ENCODE results near the gene SPP1. TPM values are rescaled to one million over a fixed set of nuclear protein-coding genes. Genes with fewer than 3 reads are reported as not detected.

SPP1 gene
- total RNA-seq, 1 donor from 2014 or later, result 11.8 TPM

DNA sequence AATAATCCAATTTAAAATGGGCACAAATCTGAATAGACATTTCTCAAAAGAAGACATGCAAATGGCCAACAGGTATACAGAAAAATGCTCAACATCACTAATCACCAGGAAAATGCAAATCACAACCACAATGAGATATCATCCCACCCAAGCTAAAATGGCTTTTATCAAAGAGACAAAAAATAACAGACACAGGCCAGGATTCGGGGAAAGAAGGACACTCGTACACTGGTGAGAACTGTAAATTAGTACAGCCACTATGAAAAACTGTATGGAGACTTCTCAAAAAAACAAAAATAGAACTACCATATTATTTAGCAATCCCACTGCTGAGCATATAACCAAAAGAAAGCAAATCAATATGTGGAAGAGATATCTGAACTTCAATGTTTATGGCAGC is 8.5 kb downstream of the SPP1 start:
- no peaks in the 10 kb centered on the region for H3K9me3 ChIP-seq
- intact Hi-C loops (cut with DNase I), result no loop called here
- H3K27me3 ChIP-seq, result no peaks in the 10 kb centered on the region
- H3K36me3 ChIP-seq, result no peaks in the 10 kb centered on the region
- no peaks in the 10 kb centered on the region for H3K4me1 ChIP-seq
- no peak overlapping the region for H3K27ac ChIP-seq
- no peak for DNase-seq (ENCODE audit: extremely low spot score in 2 of 2)
- no peak for TF ChIP-seq POLR2AphosphoS5 (IDR thresholded peaks at IDR 0.05; ENCODE audit: insufficient read depth in 1 of 2, low read depth in 1 of 2)
- TF ChIP-seq, protein P1, sequence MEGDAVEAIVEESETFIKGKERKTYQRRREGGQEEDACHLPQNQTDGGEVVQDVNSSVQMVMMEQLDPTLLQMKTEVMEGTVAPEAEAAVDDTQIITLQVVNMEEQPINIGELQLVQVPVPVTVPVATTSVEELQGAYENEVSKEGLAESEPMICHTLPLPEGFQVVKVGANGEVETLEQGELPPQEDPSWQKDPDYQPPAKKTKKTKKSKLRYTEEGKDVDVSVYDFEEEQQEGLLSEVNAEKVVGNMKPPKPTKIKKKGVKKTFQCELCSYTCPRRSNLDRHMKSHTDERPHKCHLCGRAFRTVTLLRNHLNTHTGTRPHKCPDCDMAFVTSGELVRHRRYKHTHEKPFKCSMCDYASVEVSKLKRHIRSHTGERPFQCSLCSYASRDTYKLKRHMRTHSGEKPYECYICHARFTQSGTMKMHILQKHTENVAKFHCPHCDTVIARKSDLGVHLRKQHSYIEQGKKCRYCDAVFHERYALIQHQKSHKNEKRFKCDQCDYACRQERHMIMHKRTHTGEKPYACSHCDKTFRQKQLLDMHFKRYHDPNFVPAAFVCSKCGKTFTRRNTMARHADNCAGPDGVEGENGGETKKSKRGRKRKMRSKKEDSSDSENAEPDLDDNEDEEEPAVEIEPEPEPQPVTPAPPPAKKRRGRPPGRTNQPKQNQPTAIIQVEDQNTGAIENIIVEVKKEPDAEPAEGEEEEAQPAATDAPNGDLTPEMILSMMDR (IDR thresholded peaks at IDR 0.05), result no peak
- no peak for TF ChIP-seq POLR2A (IDR thresholded peaks at IDR 0.05)
- no peak overlapping the region for H3K4me3 ChIP-seq

DNA sequence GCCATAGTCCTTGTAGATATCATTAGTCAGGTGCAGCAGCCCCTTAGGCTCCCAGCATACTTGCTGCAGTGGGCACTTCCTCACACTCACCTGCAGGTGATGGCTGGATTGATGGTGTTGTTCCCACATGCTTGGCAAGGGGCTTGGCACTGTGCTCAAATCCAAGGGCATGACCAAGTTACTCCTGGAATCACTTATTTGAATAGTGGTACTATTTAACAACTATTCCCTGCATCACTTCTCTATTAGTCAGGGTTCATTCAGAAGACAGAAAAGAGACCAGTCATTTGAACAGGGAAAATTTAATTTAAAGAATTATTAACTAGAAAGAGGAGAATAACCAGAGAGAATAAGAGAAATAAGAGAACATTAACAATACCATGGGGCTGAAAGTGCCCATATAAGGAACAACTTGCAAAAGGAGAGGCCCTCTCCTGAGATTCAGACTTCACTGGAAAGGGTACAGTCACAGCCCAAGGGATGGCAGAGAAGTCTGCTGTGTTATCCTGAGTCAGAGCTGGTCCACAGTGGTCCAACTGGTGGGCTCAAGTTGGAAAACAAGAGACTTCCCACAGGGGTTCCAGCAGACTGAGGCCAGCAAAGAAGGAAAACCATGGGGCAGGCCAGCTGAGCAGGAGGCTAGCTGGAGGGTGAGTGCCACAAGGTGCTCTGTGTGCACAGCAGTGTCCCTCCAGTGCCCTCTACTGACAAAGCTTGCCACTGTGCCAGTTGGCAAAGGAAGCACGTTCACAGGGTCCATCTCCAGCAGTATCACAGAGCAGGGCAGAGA is 9.8 kb downstream of the SPP1 start:
- DNase-seq (ENCODE audit: extremely low spot score in 2 of 2), result no peak
- intact Hi-C loops (cut with DNase I), result no loop called here
- Histone ChIP-seq H3K27me3 (no peaks in the 10 kb centered on the region), H3K4me3 (no peak overlapping the region), H3K4me1 (no peaks in the 10 kb centered on the region), H3K27ac (no peak overlapping the region), H3K9me3 (no peaks in the 10 kb centered on the region), H3K36me3 (no peaks in the 10 kb centered on the region)
- TF ChIP-seq POLR2A (IDR thresholded peaks at IDR 0.05), result no peak
- TF ChIP-seq, protein P1 (IDR thresholded peaks at IDR 0.05), result no peak
- no peak for TF ChIP-seq POLR2AphosphoS5 (IDR thresholded peaks at IDR 0.05; ENCODE audit: insufficient read depth in 1 of 2, low read depth in 1 of 2)

DNA sequence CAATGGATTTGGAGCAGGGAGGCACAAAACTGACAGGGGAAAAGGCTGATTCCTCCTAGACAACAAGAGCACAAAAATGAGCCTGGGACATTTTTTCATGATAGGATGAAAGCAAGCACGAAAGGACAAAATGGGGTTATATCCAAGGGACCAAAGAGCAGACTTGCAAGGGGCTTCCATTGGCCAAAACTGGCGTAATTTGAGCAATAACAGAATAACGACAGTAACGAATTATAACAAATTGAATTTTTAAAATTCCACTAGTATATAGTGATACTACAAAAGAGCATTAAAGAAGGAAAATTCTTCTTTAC is 10.3 kb downstream of the SPP1 start:
- H3K4me3 ChIP-seq, result no peak overlapping the region
- H3K9me3 ChIP-seq, result no peaks in the 10 kb centered on the region
- H3K4me1 ChIP-seq, result no peaks in the 10 kb centered on the region
- intact Hi-C loops (cut with DNase I), result no loop called here
- H3K27ac ChIP-seq, result no peak overlapping the region
- TF ChIP-seq POLR2A (IDR thresholded peaks at IDR 0.05), result no peak
- TF ChIP-seq POLR2AphosphoS5 (IDR thresholded peaks at IDR 0.05; ENCODE audit: insufficient read depth in 1 of 2, low read depth in 1 of 2), result no peak
- H3K36me3 ChIP-seq, result no peaks in the 10 kb centered on the region
- H3K27me3 ChIP-seq, result no peaks in the 10 kb centered on the region
- no peak for DNase-seq (ENCODE audit: extremely low spot score in 2 of 2)

DNA sequence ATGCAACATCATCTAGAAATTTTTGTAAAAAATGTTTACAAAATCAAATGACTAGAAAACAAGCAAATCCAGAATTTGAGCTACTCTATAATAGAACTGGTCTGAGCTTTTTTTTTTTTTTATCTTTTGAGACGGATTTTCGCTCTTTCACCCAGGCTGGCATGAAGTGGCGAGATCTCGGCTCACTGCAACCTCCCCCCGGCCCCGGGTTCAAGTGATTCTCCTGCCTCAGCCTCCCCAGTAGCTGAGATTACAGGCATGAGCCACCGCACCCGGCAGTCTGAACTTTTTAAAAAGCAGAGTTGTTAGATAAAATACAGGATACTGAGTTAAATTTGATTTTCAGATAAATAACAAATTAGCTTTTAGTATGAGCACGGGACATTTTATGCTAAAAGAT is 11.0 kb downstream of the SPP1 start:
- Histone ChIP-seq H3K4me3 (no peak overlapping the region), H3K9me3 (no peaks in the 10 kb centered on the region), H3K4me1 (no peaks in the 10 kb centered on the region), H3K27me3 (no peaks in the 10 kb centered on the region), H3K36me3 (no peaks in the 10 kb centered on the region), H3K27ac (no peak overlapping the region)
- no peak for TF ChIP-seq POLR2AphosphoS5 (IDR thresholded peaks at IDR 0.05; ENCODE audit: insufficient read depth in 1 of 2, low read depth in 1 of 2)
- TF ChIP-seq, protein P1 (IDR thresholded peaks at IDR 0.05), result no peak
- no peak for TF ChIP-seq POLR2A (IDR thresholded peaks at IDR 0.05)
- intact Hi-C loops (cut with DNase I), result no loop called here
- no peak for DNase-seq (ENCODE audit: extremely low spot score in 2 of 2)

DNA sequence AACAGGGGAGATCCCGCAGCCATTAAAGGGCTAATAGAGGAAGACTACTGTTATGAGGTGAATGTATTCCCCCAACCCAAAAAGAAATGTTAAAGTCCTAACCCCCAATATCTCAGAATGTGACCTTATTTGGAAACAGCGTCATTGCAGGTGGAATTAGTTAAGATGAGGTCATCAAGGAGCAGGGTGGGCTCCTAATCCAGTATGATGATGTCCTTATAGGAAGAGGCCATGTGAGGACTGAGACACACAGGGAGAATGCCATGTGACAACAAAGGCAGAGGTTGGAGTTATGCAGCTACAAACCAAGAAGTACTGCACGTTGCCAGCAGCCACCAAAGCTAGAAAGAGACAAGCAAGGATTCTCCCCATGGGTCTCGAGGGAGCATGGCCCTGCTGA is 14.3 kb downstream of the SPP1 start:
- H3K4me3 ChIP-seq, result no peak overlapping the region
- no peaks in the 10 kb centered on the region for H3K27me3 ChIP-seq
- H3K9me3 ChIP-seq, result no peaks in the 10 kb centered on the region
- intact Hi-C loops (cut with DNase I), result no loop called here
- no peak for DNase-seq (ENCODE audit: extremely low spot score in 2 of 2)
- H3K27ac ChIP-seq, result no peak overlapping the region
- H3K4me1 ChIP-seq, result no peaks in the 10 kb centered on the region
- no peaks in the 10 kb centered on the region for H3K36me3 ChIP-seq
- TF ChIP-seq POLR2AphosphoS5 (IDR thresholded peaks at IDR 0.05; ENCODE audit: insufficient read depth in 1 of 2, low read depth in 1 of 2) (no peak), POLR2A (IDR thresholded peaks at IDR 0.05) (no peak)
- TF ChIP-seq, protein P1 (IDR thresholded peaks at IDR 0.05), result no peak
